ENCODE data around the gene MPG.

The MPG gene

GRCh38 chr16:79151-80054 lies 1.4 kb downstream of the MPG start:
- peak overlapping the region; percentile 66 for H3K4me3 ChIP-seq (ENCODE audit: insufficient read depth, low read length, poor library complexity, severe bottlenecking)
- H3K9me3 ChIP-seq (ENCODE audit: insufficient read depth, low read length), result no peaks in the 10 kb centered on the region
- peak overlapping the region; percentile 82 for H3K9ac ChIP-seq (ENCODE audit: low read length)
- no peaks in the 10 kb centered on the region for H3K9me2 ChIP-seq (replicated peaks; ENCODE audit: insufficient read depth, low read length)
- no peak overlapping the region for H3K27ac ChIP-seq (ENCODE audit: low read depth, low read length)
- no peak for TF ChIP-seq EZH2phosphoT487 (conservative IDR thresholded peaks at IDR 0.05; ENCODE audit: low read length)
- H3K27me3 ChIP-seq (ENCODE audit: low read length), result no peaks in the 10 kb centered on the region
- no peaks in the 10 kb centered on the region for H3K79me2 ChIP-seq (ENCODE audit: insufficient read depth, low read length)
- no peaks in the 10 kb centered on the region for H3K36me3 ChIP-seq (ENCODE audit: low read length)
- no peak overlapping the region for H2AFZ ChIP-seq (ENCODE audit: low read depth, low read length, severe bottlenecking)
- H4K20me1 ChIP-seq (ENCODE audit: low read depth, low read length), result no peaks in the 10 kb centered on the region
- H3F3A ChIP-seq (ENCODE audit: insufficient read depth), result no peaks in the 10 kb centered on the region
- H3K4me2 ChIP-seq (ENCODE audit: low read depth, low read length, poor library complexity, severe bottlenecking), result peak overlapping the region; percentile 59

GRCh38 chr16:83060-83603 lies 5.1 kb downstream of the MPG start:
- no peak overlapping the region for H3K9ac ChIP-seq (ENCODE audit: low read length)
- TF ChIP-seq CTCF (IDR thresholded peaks at IDR 0.05; ENCODE audit: insufficient read depth, low read length, poor library complexity, severe bottlenecking) (no peak), EZH2phosphoT487 (conservative IDR thresholded peaks at IDR 0.05; ENCODE audit: low read length) (no peak)

GRCh38 chr16:83781-84615 lies 6.0 kb downstream of the MPG start:
- H3K79me2 ChIP-seq (ENCODE audit: insufficient read depth, low read length), result no peaks in the 10 kb centered on the region
- H3K27me3 ChIP-seq (ENCODE audit: low read length), result no peaks in the 10 kb centered on the region
- no peaks in the 10 kb centered on the region for H3K9me2 ChIP-seq (replicated peaks; ENCODE audit: insufficient read depth, low read length)
- no peak overlapping the region for H3K4me2 ChIP-seq (ENCODE audit: low read depth, low read length, poor library complexity, severe bottlenecking)
- TF ChIP-seq EZH2phosphoT487 (conservative IDR thresholded peaks at IDR 0.05; ENCODE audit: low read length), result no peak
- no peak for TF ChIP-seq CTCF (IDR thresholded peaks at IDR 0.05; ENCODE audit: insufficient read depth, low read length, poor library complexity, severe bottlenecking)
- peak overlapping the region; percentile 50 for H3K27ac ChIP-seq (ENCODE audit: low read depth, low read length)
- no peaks in the 10 kb centered on the region for H3K36me3 ChIP-seq (ENCODE audit: low read length)
- H3F3A ChIP-seq (ENCODE audit: insufficient read depth), result no peaks in the 10 kb centered on the region
- H3K9me3 ChIP-seq (ENCODE audit: insufficient read depth, low read length), result no peaks in the 10 kb centered on the region
- H4K20me1 ChIP-seq (ENCODE audit: low read depth, low read length), result no peaks in the 10 kb centered on the region
- H3K9ac ChIP-seq (ENCODE audit: low read length), result no peak overlapping the region
- H3K4me3 ChIP-seq (ENCODE audit: insufficient read depth, low read length, poor library complexity, severe bottlenecking), result no peak overlapping the region
- H2AFZ ChIP-seq (ENCODE audit: low read depth, low read length, severe bottlenecking), result no peak overlapping the region

More at GRCh38 chr16:83060-83603, 5.1 kb downstream of the MPG start:
- Histone ChIP-seq H3K4me3 (ENCODE audit: insufficient read depth, low read length, poor library complexity, severe bottlenecking) (no peak overlapping the region), H3K9me3 (ENCODE audit: insufficient read depth, low read length) (no peaks in the 10 kb centered on the region), H3K79me2 (ENCODE audit: insufficient read depth, low read length) (no peaks in the 10 kb centered on the region), H3F3A (ENCODE audit: insufficient read depth) (no peaks in the 10 kb centered on the region), H4K20me1 (ENCODE audit: low read depth, low read length) (no peaks in the 10 kb centered on the region), H2AFZ (ENCODE audit: low read depth, low read length, severe bottlenecking) (no peak overlapping the region), H3K9me2 (replicated peaks; ENCODE audit: insufficient read depth, low read length) (no peaks in the 10 kb centered on the region), H3K36me3 (ENCODE audit: low read length) (no peaks in the 10 kb centered on the region), H3K27ac (ENCODE audit: low read depth, low read length) (no peak overlapping the region), H3K4me2 (ENCODE audit: low read depth, low read length, poor library complexity, severe bottlenecking) (no peak overlapping the region), H3K27me3 (ENCODE audit: low read length) (no peaks in the 10 kb centered on the region)
